ENCODE results near the gene FOXL2NB.

Gene FOXL2NB

GRCh38 chr3:138933068-138933668, 13.8 kb upstream of the FOXL2NB start:
- no peak for DNase-seq

- no peak for DNase-seq
Observed at GRCh38 chr3:138933981-138934691, 12.9 kb upstream of the FOXL2NB start.

- DNase-seq, result no peak
Observed at GRCh38 chr3:138935505-138935862, 11.5 kb upstream of the FOXL2NB start.

- DNase-seq, result peak; percentile 65
Observed at GRCh38 chr3:138935863-138936740, 10.9 kb upstream of the FOXL2NB start.

- no peak for DNase-seq
Observed at GRCh38 chr3:138936741-138937689, 10.0 kb upstream of the FOXL2NB start.

GRCh38 chr3:138937690-138938055, 9.3 kb upstream of the FOXL2NB start:
- no peak for DNase-seq

GRCh38 chr3:138938056-138938876, 8.8 kb upstream of the FOXL2NB start:
- no peak for DNase-seq

- DNase-seq, result no peak
Observed at GRCh38 chr3:138938877-138939560, 8.0 kb upstream of the FOXL2NB start.

- no peak for DNase-seq
Observed at GRCh38 chr3:138939561-138940241, 7.3 kb upstream of the FOXL2NB start.

GRCh38 chr3:138940446-138940845, 6.6 kb upstream of the FOXL2NB start:
- DNase-seq, result no peak

- DNase-seq, result no peak
Observed at GRCh38 chr3:138941259-138941885, 5.6 kb upstream of the FOXL2NB start.

GRCh38 chr3:138942271-138942670, 4.7 kb upstream of the FOXL2NB start:
- no peak for DNase-seq

- no peak for DNase-seq
Observed at GRCh38 chr3:138942861-138943623, 4.0 kb upstream of the FOXL2NB start.

GRCh38 chr3:138943724-138944653, 3.0 kb upstream of the FOXL2NB start:
- DNase-seq, result no peak

GRCh38 chr3:138944654-138944928, 2.4 kb upstream of the FOXL2NB start:
- no peak for DNase-seq

GRCh38 chr3:138944929-138945708, 1.9 kb upstream of the FOXL2NB start:
- no peak for DNase-seq

All from NCI-H2171 treated with DMSO at 0.1 percent for 48 hours (cell line).